HL-60/S4 treated with retinoic acid at 250 ng/mL for 4 days and 3 days (cell line): ENCODE data around the gene ZBTB21.
"Not testable (repeated sequence)": the region's sequence is repeated elsewhere in the genome, so short reads cannot be mapped to it uniquely, and the experiment has no call there.

Experiments
- in situ Hi-C: fragments of 300-500 bp; cut with MboI; formaldehyde crosslinking; loops from 2 replicates; pipeline ENCODE4 v1.7.0; 2022; ENCODE audit warnings: low sequenced_read_pairs

ZBTB21 gene

GRCh38 chr21:41954654-41955499 is 55.3 kb downstream of the ZBTB21 start:
- in situ Hi-C loops = no loop called here

GRCh38 chr21:41953831-41954653 is 56.1 kb downstream of the ZBTB21 start, which contains the start of gene C2CD2:
C2CD2 (minus strand) TSS chr21:41954018; CDS start chr21:41953648, 370 bp downstream.
- in situ Hi-C loops = no loop called here

- in situ Hi-C loops = no loop called here
Observed at GRCh38 chr21:41953249-41953830, 56.8 kb downstream of the ZBTB21 start.

- in situ Hi-C loops = no loop called here
Observed at GRCh38 chr21:41952568-41953248, 57.5 kb downstream of the ZBTB21 start.

- in situ Hi-C loops = no loop called here
Observed at GRCh38 chr21:41951876-41952567, 58.1 kb downstream of the ZBTB21 start.

- in situ Hi-C loops = no loop called here
Observed at GRCh38 chr21:41950941-41951351, 59.2 kb downstream of the ZBTB21 start.

GRCh38 chr21:41949631-41950030 is 60.5 kb downstream of the ZBTB21 start:
- in situ Hi-C loops = not testable (repeated sequence)

- in situ Hi-C loops = no loop called here
Observed at GRCh38 chr21:41948901-41949300, 61.3 kb downstream of the ZBTB21 start.

GRCh38 chr21:41948078-41948895 is 61.9 kb downstream of the ZBTB21 start:
- in situ Hi-C loops = no loop called here

- in situ Hi-C loops = no loop called here
Observed at GRCh38 chr21:41945982-41946381, 64.2 kb downstream of the ZBTB21 start.

GRCh38 chr21:41943851-41944250 is 66.3 kb downstream of the ZBTB21 start:
- in situ Hi-C loops = no loop called here

- in situ Hi-C loops = no loop called here
Observed at GRCh38 chr21:41942457-41942856, 67.7 kb downstream of the ZBTB21 start.

GRCh38 chr21:41941941-41942340 is 68.2 kb downstream of the ZBTB21 start:
- in situ Hi-C loops = no loop called here

GRCh38 chr21:41940431-41940830 is 69.7 kb downstream of the ZBTB21 start:
- in situ Hi-C loops = no loop called here

GRCh38 chr21:41939391-41939790 is 70.8 kb downstream of the ZBTB21 start:
- in situ Hi-C loops = no loop called here
